Gastrocnemius medialis (tissue), 4 donors: ENCODE measurements around the gene FOXR1.

Experiments
- CTCF ChIP-seq, 5 experiments: fragments of 450-650 bp in 3 of 5; fragments of 200-600 bp in 2 of 5; sonication (generic) in 2 of 5; IDR thresholded peaks in 4 of 5; conservative IDR thresholded peaks in 1 of 5; 1 replicate in 4 of 5; 2 replicates in 1 of 5; pipeline ENCODE4 v1.5.1; 2016 to 2019; ENCODE audit warnings: antibody characterized with exemption in 5 of 5, mild to moderate bottlenecking in 3 of 5, moderate library complexity in 3 of 5
- POLR2A ChIP-seq, 2 donors: fragments of 450-650 bp; IDR thresholded peaks; one replicate each; pipeline ENCODE4 v1.6.1; 2017; ENCODE audit warnings: antibody characterized with exemption in 2 of 2, mild to moderate bottlenecking in 2 of 2, moderate library complexity in 2 of 2

- TF ChIP-seq POLR2A (IDR thresholded peaks at IDR 0.05) (no peak), CTCF (IDR thresholded peaks at IDR 0.05 in 4 of 5, conservative IDR thresholded peaks at IDR 0.05 in 1 of 5) (no peak)
Observed at GRCh38 chr11:118979434-118979833, 7.9 kb downstream of the FOXR1 start.
